Measurements from ENCODE around the gene NFKB1. TPM values are rescaled to one million over a fixed set of nuclear protein-coding genes. Genes with fewer than 3 reads are reported as not detected.
A peak's percentile ranks its signal among the peaks of the same experiment; 100 is the strongest.

The NFKB1 gene
- total and polyA plus RNA-seq, 10 of the 15 experiments (the other 5 are each of a cell fraction or from before 2014, with no cell fraction given): 8.7 to 110 (median 57.3) TPM

DNA sequence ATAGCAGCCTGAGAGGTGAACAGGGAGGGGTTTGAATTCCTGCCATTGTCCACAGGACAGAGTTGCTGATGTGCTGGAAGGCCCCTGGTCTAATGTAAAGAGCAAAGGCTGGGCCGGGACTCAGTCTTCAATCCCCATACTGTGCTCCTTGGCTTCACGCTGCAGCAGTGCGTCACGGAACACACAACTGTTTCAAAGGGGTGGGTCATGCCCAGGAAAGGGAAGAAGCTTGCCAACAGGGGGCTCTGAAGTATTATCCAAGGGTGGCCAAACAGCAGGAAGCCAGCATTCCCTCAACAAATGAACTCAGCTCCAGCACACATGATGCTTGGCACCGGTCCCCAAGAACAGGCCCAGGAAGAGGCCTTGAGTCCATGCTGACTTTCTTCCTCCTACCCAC, 122.5 kb downstream of the NFKB1 start:
- ATAC-seq (no peak), FAIRE-seq (no peak), DNase-seq (ENCODE audit: low read depth, low spot score) (no peak)
- Histone ChIP-seq H3K27ac (ENCODE audit: control insufficient read depth, insufficient read depth) (no peak overlapping the region), H3K79me2 (ENCODE audit: control insufficient read depth, insufficient read depth, low read length) (no peaks in the 10 kb centered on the region), H3K4me2 (ENCODE audit: control insufficient read depth, insufficient read depth) (no peak overlapping the region), H3K4me3 (no peak overlapping the region), H3K9ac (ENCODE audit: control insufficient read depth, insufficient read depth, low read length) (no peak overlapping the region), H3K36me3 (ENCODE audit: control insufficient read depth in 2 of 2, insufficient read depth in 2 of 2, low read length in 1 of 2) (no peaks in the 10 kb centered on the region), H3K4me1 (ENCODE audit: control insufficient read depth, insufficient read depth, low read length) (peaks cover 3% of the 10 kb centered on the region; the same call in 1 of the 2 replicates), H3K9me3 (replicated peaks; ENCODE audit: control insufficient read depth, insufficient read depth, low read length) (no peaks in the 10 kb centered on the region), H3K27me3 (replicated peaks in 1 of 2; ENCODE audit: control insufficient read depth in 2 of 2, insufficient read depth in 2 of 2, low read length in 1 of 2) (no peaks in the 10 kb centered on the region), H4K20me1 (ENCODE audit: control insufficient read depth, insufficient read depth) (no peaks in the 10 kb centered on the region), H2AFZ (ENCODE audit: control insufficient read depth, low read depth, low read length) (no peak overlapping the region)
- BruUV-seq (replicated peaks): no TSS peak
- 97% methylated on average over 5 of the region's 5 CpGs for WGBS (ENCODE audit: insufficient coverage, insufficient replicate concordance, low lambda C conversion rate, missing lambda C conversion rate)
- RAD21 ChIA-PET (ENCODE audit: unreplicated experiment): interaction anchor here (0.9 to 1.9 kb wide), 6 partner anchors 77 to 476 kb away, joined by 3 to 7 read pairs (median 4); partner anchors contain the start of gene BDH2
- in situ Hi-C loops (cut with MboI) (loop anchor here (5.0 to 10.0 kb wide), 3 partner anchors 176 to 471 kb away; partner anchors contain the start of gene BDH2), intact Hi-C loops (cut with micrococcal nuclease; ENCODE audit: unreplicated experiment) (loop anchor here (10.0 kb wide), 2 partner anchors 171 to 279 kb away; partner anchors contain the start of gene SLC39A8)
- TF ChIP-seq, protein P1, sequence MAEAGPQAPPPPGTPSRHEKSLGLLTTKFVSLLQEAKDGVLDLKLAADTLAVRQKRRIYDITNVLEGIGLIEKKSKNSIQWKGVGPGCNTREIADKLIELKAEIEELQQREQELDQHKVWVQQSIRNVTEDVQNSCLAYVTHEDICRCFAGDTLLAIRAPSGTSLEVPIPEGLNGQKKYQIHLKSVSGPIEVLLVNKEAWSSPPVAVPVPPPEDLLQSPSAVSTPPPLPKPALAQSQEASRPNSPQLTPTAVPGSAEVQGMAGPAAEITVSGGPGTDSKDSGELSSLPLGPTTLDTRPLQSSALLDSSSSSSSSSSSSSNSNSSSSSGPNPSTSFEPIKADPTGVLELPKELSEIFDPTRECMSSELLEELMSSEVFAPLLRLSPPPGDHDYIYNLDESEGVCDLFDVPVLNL (IDR thresholded peaks at IDR 0.05; ENCODE audit: low read depth, low read length): no peak
- TF ChIP-seq, protein P2, sequence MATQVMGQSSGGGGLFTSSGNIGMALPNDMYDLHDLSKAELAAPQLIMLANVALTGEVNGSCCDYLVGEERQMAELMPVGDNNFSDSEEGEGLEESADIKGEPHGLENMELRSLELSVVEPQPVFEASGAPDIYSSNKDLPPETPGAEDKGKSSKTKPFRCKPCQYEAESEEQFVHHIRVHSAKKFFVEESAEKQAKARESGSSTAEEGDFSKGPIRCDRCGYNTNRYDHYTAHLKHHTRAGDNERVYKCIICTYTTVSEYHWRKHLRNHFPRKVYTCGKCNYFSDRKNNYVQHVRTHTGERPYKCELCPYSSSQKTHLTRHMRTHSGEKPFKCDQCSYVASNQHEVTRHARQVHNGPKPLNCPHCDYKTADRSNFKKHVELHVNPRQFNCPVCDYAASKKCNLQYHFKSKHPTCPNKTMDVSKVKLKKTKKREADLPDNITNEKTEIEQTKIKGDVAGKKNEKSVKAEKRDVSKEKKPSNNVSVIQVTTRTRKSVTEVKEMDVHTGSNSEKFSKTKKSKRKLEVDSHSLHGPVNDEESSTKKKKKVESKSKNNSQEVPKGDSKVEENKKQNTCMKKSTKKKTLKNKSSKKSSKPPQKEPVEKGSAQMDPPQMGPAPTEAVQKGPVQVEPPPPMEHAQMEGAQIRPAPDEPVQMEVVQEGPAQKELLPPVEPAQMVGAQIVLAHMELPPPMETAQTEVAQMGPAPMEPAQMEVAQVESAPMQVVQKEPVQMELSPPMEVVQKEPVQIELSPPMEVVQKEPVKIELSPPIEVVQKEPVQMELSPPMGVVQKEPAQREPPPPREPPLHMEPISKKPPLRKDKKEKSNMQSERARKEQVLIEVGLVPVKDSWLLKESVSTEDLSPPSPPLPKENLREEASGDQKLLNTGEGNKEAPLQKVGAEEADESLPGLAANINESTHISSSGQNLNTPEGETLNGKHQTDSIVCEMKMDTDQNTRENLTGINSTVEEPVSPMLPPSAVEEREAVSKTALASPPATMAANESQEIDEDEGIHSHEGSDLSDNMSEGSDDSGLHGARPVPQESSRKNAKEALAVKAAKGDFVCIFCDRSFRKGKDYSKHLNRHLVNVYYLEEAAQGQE (IDR thresholded peaks at IDR 0.05; ENCODE audit: low read depth, low read length): no peak
- TF ChIP-seq ZNF622 (IDR thresholded peaks at IDR 0.05) (no peak), SREBF1 (IDR thresholded peaks at IDR 0.05; ENCODE audit: low read length) (no peak)
- TF ChIP-seq, protein P3, sequence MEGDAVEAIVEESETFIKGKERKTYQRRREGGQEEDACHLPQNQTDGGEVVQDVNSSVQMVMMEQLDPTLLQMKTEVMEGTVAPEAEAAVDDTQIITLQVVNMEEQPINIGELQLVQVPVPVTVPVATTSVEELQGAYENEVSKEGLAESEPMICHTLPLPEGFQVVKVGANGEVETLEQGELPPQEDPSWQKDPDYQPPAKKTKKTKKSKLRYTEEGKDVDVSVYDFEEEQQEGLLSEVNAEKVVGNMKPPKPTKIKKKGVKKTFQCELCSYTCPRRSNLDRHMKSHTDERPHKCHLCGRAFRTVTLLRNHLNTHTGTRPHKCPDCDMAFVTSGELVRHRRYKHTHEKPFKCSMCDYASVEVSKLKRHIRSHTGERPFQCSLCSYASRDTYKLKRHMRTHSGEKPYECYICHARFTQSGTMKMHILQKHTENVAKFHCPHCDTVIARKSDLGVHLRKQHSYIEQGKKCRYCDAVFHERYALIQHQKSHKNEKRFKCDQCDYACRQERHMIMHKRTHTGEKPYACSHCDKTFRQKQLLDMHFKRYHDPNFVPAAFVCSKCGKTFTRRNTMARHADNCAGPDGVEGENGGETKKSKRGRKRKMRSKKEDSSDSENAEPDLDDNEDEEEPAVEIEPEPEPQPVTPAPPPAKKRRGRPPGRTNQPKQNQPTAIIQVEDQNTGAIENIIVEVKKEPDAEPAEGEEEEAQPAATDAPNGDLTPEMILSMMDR (IDR thresholded peaks at IDR 0.05 in 2 of 3, conservative IDR thresholded peaks at IDR 0.05 in 1 of 3; ENCODE audit: control insufficient read depth in 2 of 3, extremely low read depth in 1 of 3, insufficient read depth in 1 of 3, low read depth in 3 of 3, low read length in 3 of 3): peak in 2 of 3 experiments; percentile 14 to 15; a peak in 2 of 6 replicates
- SMC1A ChIA-PET (ENCODE audit: uncharacterized antibody, unreplicated experiment): interaction anchor here (0.6 to 4.5 kb wide), 13 partner anchors 45 to 662 kb away, joined by 3 to 39 read pairs (median 4); no protein-coding TSS in a partner anchor
- POLR2A ChIA-PET: interaction anchor here (0.9 kb wide), 1 partner anchor 468 kb away, joined by 4 read pairs; no protein-coding TSS in a partner anchor
- CTCF ChIA-PET: interaction anchor here (0.9 to 2.3 kb wide), 11 partner anchors 9 to 469 kb away, joined by 3 to 16 read pairs (median 4); no protein-coding TSS in a partner anchor
